ENCODE measurements around the gene VPREB3.

Gene VPREB3

GRCh38 chr22:23750714-23751440 is 3.3 kb downstream of the VPREB3 start, which contains the start of gene ZNF70:
ZNF70 (minus strand) TSS chr22:23751112; CDS start chr22:23745140, 5,972 bp downstream.
- ATAC-seq (ENCODE audit: low read depth) (peak; percentile 94), DNase-seq (ENCODE audit: low spot score) (peak; percentile 91)
- TF ChIP-seq, protein P1, sequence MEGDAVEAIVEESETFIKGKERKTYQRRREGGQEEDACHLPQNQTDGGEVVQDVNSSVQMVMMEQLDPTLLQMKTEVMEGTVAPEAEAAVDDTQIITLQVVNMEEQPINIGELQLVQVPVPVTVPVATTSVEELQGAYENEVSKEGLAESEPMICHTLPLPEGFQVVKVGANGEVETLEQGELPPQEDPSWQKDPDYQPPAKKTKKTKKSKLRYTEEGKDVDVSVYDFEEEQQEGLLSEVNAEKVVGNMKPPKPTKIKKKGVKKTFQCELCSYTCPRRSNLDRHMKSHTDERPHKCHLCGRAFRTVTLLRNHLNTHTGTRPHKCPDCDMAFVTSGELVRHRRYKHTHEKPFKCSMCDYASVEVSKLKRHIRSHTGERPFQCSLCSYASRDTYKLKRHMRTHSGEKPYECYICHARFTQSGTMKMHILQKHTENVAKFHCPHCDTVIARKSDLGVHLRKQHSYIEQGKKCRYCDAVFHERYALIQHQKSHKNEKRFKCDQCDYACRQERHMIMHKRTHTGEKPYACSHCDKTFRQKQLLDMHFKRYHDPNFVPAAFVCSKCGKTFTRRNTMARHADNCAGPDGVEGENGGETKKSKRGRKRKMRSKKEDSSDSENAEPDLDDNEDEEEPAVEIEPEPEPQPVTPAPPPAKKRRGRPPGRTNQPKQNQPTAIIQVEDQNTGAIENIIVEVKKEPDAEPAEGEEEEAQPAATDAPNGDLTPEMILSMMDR (IDR thresholded peaks at IDR 0.05; ENCODE audit: poor library complexity, severe bottlenecking): peak; percentile 13
- peaks cover 7% of the 10 kb centered on the region for H3K4me1 ChIP-seq (ENCODE audit: insufficient read depth, poor library complexity, severe bottlenecking)
- peak within 1 kb of the TSS; percentile 64 for H3K27ac ChIP-seq (ENCODE audit: poor library complexity, severe bottlenecking)
- no peaks in the 10 kb centered on the region for H3K27me3 ChIP-seq (ENCODE audit: insufficient read depth, poor library complexity, severe bottlenecking)
- no peaks in the 10 kb centered on the region for H3K36me3 ChIP-seq (ENCODE audit: low read depth)
- H3K4me3 ChIP-seq (ENCODE audit: severe bottlenecking): peak within 1 kb of the TSS; percentile 64
- H3K9me3 ChIP-seq (ENCODE audit: severe bottlenecking): no peaks in the 10 kb centered on the region

GRCh38 chr22:23750367-23750713 is 3.9 kb downstream of the VPREB3 start:
- Histone ChIP-seq H3K27ac (ENCODE audit: poor library complexity, severe bottlenecking) (peak overlapping the region; percentile 64), H3K4me1 (ENCODE audit: insufficient read depth, poor library complexity, severe bottlenecking) (peaks cover 7% of the 10 kb centered on the region), H3K4me3 (ENCODE audit: severe bottlenecking) (peak overlapping the region; percentile 64), H3K36me3 (ENCODE audit: low read depth) (no peaks in the 10 kb centered on the region), H3K9me3 (ENCODE audit: severe bottlenecking) (no peaks in the 10 kb centered on the region), H3K27me3 (ENCODE audit: insufficient read depth, poor library complexity, severe bottlenecking) (no peaks in the 10 kb centered on the region)
- peak; percentile 17 for ATAC-seq (ENCODE audit: low read depth)
- DNase-seq (ENCODE audit: low spot score): no peak
- TF ChIP-seq, protein P1 (IDR thresholded peaks at IDR 0.05; ENCODE audit: poor library complexity, severe bottlenecking): no peak

DNA sequence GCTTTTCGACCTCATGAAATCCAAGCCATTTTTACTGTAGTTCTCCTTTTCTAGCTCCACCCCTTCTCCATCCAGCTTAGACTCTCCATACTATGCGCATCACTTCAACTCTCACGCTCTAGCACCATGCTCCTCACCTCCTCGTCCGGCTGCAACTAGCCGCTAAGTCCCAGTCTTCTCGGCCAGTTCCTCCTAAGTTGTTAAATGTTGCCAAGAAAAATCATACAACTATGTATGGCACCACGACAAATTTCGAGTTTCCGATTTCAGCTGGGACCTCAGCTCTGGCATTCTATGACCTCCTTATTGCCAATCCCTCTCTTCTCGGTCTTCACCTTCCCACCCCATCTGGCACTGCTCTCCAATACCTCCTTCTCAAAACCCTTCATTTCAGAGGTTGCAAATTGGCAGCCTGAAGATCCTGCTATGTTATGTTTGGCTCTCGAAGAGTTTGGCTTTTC is 4.4 kb downstream of the VPREB3 start:
- TF ChIP-seq, protein P1 (IDR thresholded peaks at IDR 0.05; ENCODE audit: poor library complexity, severe bottlenecking): no peak
- ATAC-seq (ENCODE audit: low read depth): no peak
- peak overlapping the region; percentile 64 for H3K4me3 ChIP-seq (ENCODE audit: severe bottlenecking)
- no peaks in the 10 kb centered on the region for H3K9me3 ChIP-seq (ENCODE audit: severe bottlenecking)
- H3K27ac ChIP-seq (ENCODE audit: poor library complexity, severe bottlenecking): peak overlapping the region; percentile 64
- no peak for DNase-seq (ENCODE audit: low spot score)
- H3K36me3 ChIP-seq (ENCODE audit: low read depth): no peaks in the 10 kb centered on the region
- H3K27me3 ChIP-seq (ENCODE audit: insufficient read depth, poor library complexity, severe bottlenecking): no peaks in the 10 kb centered on the region
- peaks cover 7% of the 10 kb centered on the region for H3K4me1 ChIP-seq (ENCODE audit: insufficient read depth, poor library complexity, severe bottlenecking)

GRCh38 chr22:23745791-23746190 is 8.4 kb downstream of the VPREB3 start:
- H3K4me1 ChIP-seq (ENCODE audit: insufficient read depth, poor library complexity, severe bottlenecking): peaks cover 5% of the 10 kb centered on the region
- H3K27me3 ChIP-seq (ENCODE audit: insufficient read depth, poor library complexity, severe bottlenecking): no peaks in the 10 kb centered on the region
- no peak overlapping the region for H3K4me3 ChIP-seq (ENCODE audit: severe bottlenecking)
- TF ChIP-seq, protein P1 (IDR thresholded peaks at IDR 0.05; ENCODE audit: poor library complexity, severe bottlenecking): no peak
- H3K36me3 ChIP-seq (ENCODE audit: low read depth): 0 out of 2 replicates have a peak, but pooled peaks cover 5% of the 10 kb centered on the region
- H3K9me3 ChIP-seq (ENCODE audit: severe bottlenecking): no peaks in the 10 kb centered on the region
- H3K27ac ChIP-seq (ENCODE audit: poor library complexity, severe bottlenecking): no peak overlapping the region
- DNase-seq (ENCODE audit: low spot score) (no peak), ATAC-seq (ENCODE audit: low read depth) (no peak)

GRCh38 chr22:23744485-23744884 is 9.7 kb downstream of the VPREB3 start:
- no peak overlapping the region for H3K27ac ChIP-seq (ENCODE audit: poor library complexity, severe bottlenecking)
- H3K4me1 ChIP-seq (ENCODE audit: insufficient read depth, poor library complexity, severe bottlenecking): no peaks in the 10 kb centered on the region
- no peak overlapping the region for H3K4me3 ChIP-seq (ENCODE audit: severe bottlenecking)
- DNase-seq (ENCODE audit: low spot score) (no peak), ATAC-seq (ENCODE audit: low read depth) (no peak)
- no peaks in the 10 kb centered on the region for H3K27me3 ChIP-seq (ENCODE audit: insufficient read depth, poor library complexity, severe bottlenecking)
- TF ChIP-seq, protein P1 (IDR thresholded peaks at IDR 0.05; ENCODE audit: poor library complexity, severe bottlenecking): no peak
- H3K36me3 ChIP-seq (ENCODE audit: low read depth): 0 out of 2 replicates have a peak, but pooled peaks cover 5% of the 10 kb centered on the region
- no peaks in the 10 kb centered on the region for H3K9me3 ChIP-seq (ENCODE audit: severe bottlenecking)
